GM12878 (cell line): ENCODE results near the gene UBASH3B. TPM values are rescaled to one million over a fixed set of nuclear protein-coding genes. Genes with fewer than 3 reads are reported as not detected.

Experiments used
- ATAC-seq: fragments of 200-7000 bp; cut with Tn5 transposase; 3 replicates; pipeline ENCODE4 v1.9.1; 2020; ENCODE audit warnings: mild to moderate bottlenecking, moderate library complexity
- BruUV-seq: library from RNA; stranded (reverse); fragments of 400-500 nt; replicated peaks from 2 replicates; lab custom pipeline; 2021; lab: Mats Ljungman, UMichigan
- CTCF ChIA-PET: fragments of 300-600 bp; sonication (Branson Sonifier 250); formaldehyde crosslinking; extraction: SDS; loops from one replicate; lab custom pipeline; 2021; ENCODE audit warnings: inconsistent platforms; lab: Yijun Ruan, JAX
- POLR2A ChIA-PET: fragments of 350-600 bp; formaldehyde crosslinking; extraction: SDS; loops from one replicate; lab custom pipeline; 2021; ENCODE audit warnings: inconsistent platforms; lab: Charles Lee
- RAD21 ChIA-PET: fragments of 300-600 bp; sonication (Branson Sonifier 250); formaldehyde crosslinking; loops from one replicate; lab custom pipeline; 2023; ENCODE audit warnings: antibody characterized with exemption; ENCODE audit not compliant: unreplicated experiment; lab: Charles Lee
- SMC1A ChIA-PET: fragments of 300-600 bp; sonication (Branson Sonifier 250); formaldehyde crosslinking; loops from one replicate; lab custom pipeline; 2023; ENCODE audit not compliant: unreplicated experiment, uncharacterized antibody; lab: Charles Lee
- DNase-seq: peaks from one replicate; pipeline ENCODE4 v3.0.0-alpha.2; 2011; ENCODE audit warnings: low read depth, low spot score
- FAIRE-seq: peaks from 3 replicates; lab custom pipeline; 2011; peaks lifted over from hg19 to GRCh38; lab: Jason Lieb, UNC
- H2AFZ ChIP-seq: 2 replicates; pipeline ENCODE4 v1.6.0; 2011; ENCODE audit warnings: low read depth, low read length, control low read depth; ENCODE audit not compliant: control insufficient read depth
- H3K27ac ChIP-seq: 2 replicates; pipeline ENCODE4 v1.5.1; 2011; ENCODE audit warnings: control low read depth; ENCODE audit not compliant: control insufficient read depth, insufficient read depth
- H3K27me3 ChIP-seq, 2 experiments: replicated peaks in 1 of 2; 2 replicates each; pipeline versions ENCODE4 v1.6.0 to v1.6.1; 2011; ENCODE audit warnings: low read length in 1 of 2; ENCODE audit not compliant: control insufficient read depth in 2 of 2, insufficient read depth in 2 of 2
- H3K36me3 ChIP-seq, 2 experiments: 2 replicates each; pipeline ENCODE4 v1.5.1; 2011; ENCODE audit warnings: low read length in 1 of 2; ENCODE audit not compliant: control insufficient read depth in 2 of 2, insufficient read depth in 2 of 2
- H3K4me1 ChIP-seq: 2 replicates; pipeline ENCODE4 v1.6.1; 2011; ENCODE audit warnings: mild to moderate bottlenecking, low read length, moderate library complexity, mixed read lengths; ENCODE audit not compliant: control insufficient read depth, insufficient read depth
- H3K4me2 ChIP-seq: 2 replicates; pipeline ENCODE4 v1.6.0; 2011; ENCODE audit warnings: control low read depth; ENCODE audit not compliant: control insufficient read depth, insufficient read depth
- H3K4me3 ChIP-seq: fragments of 200-600 bp; sonication (generic); 2 replicates; pipeline ENCODE4 v1.5.1; 2016
- H3K79me2 ChIP-seq: 2 replicates; pipeline ENCODE4 v1.6.0; 2011; ENCODE audit warnings: low read length; ENCODE audit not compliant: control insufficient read depth, insufficient read depth
- H3K9ac ChIP-seq: 2 replicates; pipeline ENCODE4 v1.8.0; 2011; ENCODE audit warnings: low read length, control low read depth, mixed read lengths; ENCODE audit not compliant: control insufficient read depth, insufficient read depth
- H3K9me3 ChIP-seq: replicated peaks from 3 replicates; pipeline ENCODE4 v1.5.1; 2011; ENCODE audit warnings: mild to moderate bottlenecking, low read length; ENCODE audit not compliant: control insufficient read depth, insufficient read depth
- H4K20me1 ChIP-seq: 2 replicates; pipeline ENCODE4 v1.6.0; 2011; ENCODE audit not compliant: control insufficient read depth, insufficient read depth
- BCL11A ChIP-seq: IDR thresholded peaks from 2 replicates; pipeline ENCODE4 v1.6.1; 2011; ENCODE audit warnings: low read depth, low read length
- CBFB ChIP-seq: IDR thresholded peaks from 2 replicates; pipeline ENCODE4 v1.6.1; 2016; ENCODE audit warnings: antibody characterized with exemption, low read depth
- CBX5 ChIP-seq: sonication (generic); IDR thresholded peaks from 2 replicates; pipeline ENCODE4 v1.6.1; 2016; ENCODE audit warnings: low read depth, moderate library complexity, mild to moderate bottlenecking, inconsistent platforms
- E2F8 ChIP-seq: fragments of 450-650 bp; IDR thresholded peaks from 2 replicates; pipeline ENCODE4 v1.6.1; 2018; ENCODE audit warnings: mild to moderate bottlenecking, low read depth, moderate library complexity; ENCODE audit not compliant: partially characterized antibody
- ETV6 ChIP-seq, 2 experiments: fragments of 450-650 bp in 1 of 2; IDR thresholded peaks in 1 of 2; conservative IDR thresholded peaks in 1 of 2; 2 replicates each; pipeline ENCODE4 v1.6.1; 2014; ENCODE audit warnings: antibody characterized with exemption in 1 of 2, borderline replicate concordance in 1 of 2, low read depth in 1 of 2, mild to moderate bottlenecking in 1 of 2, moderate library complexity in 1 of 2
- IKZF1 ChIP-seq: fragments of 450-650 bp; conservative IDR thresholded peaks from 2 replicates; pipeline ENCODE4 v1.6.1; 2017; ENCODE audit warnings: antibody characterized with exemption, mild to moderate bottlenecking
- MXI1 ChIP-seq: fragments of 150-350 bp; IDR thresholded peaks from 2 replicates; pipeline ENCODE4 v1.6.1; 2011; ENCODE audit warnings: low read depth, mild to moderate bottlenecking, inconsistent platforms, low read length, improper control_type of control experiment
- MYB ChIP-seq: fragments of 150-350 bp; IDR thresholded peaks from 2 replicates; pipeline ENCODE4 v1.6.1; 2014; ENCODE audit warnings: mild to moderate bottlenecking, low read depth, low read length, borderline replicate concordance
- NR2C2 ChIP-seq: IDR thresholded peaks from 2 replicates; pipeline ENCODE4 v1.6.1; 2011; ENCODE audit warnings: borderline replicate concordance, low read depth; ENCODE audit not compliant: control insufficient read depth, insufficient read length
- RELB ChIP-seq: fragments of 450-650 bp; IDR thresholded peaks from 2 replicates; pipeline ENCODE4 v1.6.1; 2017; ENCODE audit warnings: low read depth, mild to moderate bottlenecking, moderate library complexity
- SIX5 ChIP-seq: IDR thresholded peaks from 2 replicates; pipeline ENCODE4 v1.6.1; 2011; ENCODE audit warnings: mild to moderate bottlenecking, low read depth, low read length, moderate library complexity; ENCODE audit not compliant: severe bottlenecking
- SMAD5 ChIP-seq: IDR thresholded peaks from 2 replicates; pipeline ENCODE4 v1.6.1; 2016; ENCODE audit warnings: antibody characterized with exemption, low read depth
- SMC3 ChIP-seq: IDR thresholded peaks from 2 replicates; pipeline ENCODE4 v1.6.1; 2011; ENCODE audit warnings: low read length, improper control_type of control experiment, borderline replicate concordance
- SUZ12 ChIP-seq: fragments of 200-600 bp; sonication (generic); IDR thresholded peaks from one replicate; pipeline ENCODE4 v1.6.1; 2018; ENCODE audit warnings: antibody characterized with exemption, mild to moderate bottlenecking; ENCODE audit not compliant: unreplicated experiment
- TBL1XR1 ChIP-seq: IDR thresholded peaks from 2 replicates; pipeline ENCODE4 v1.6.1; 2012; ENCODE audit warnings: low read depth, low read length, improper control_type of control experiment
- USF1 ChIP-seq: IDR thresholded peaks from 2 replicates; pipeline ENCODE4 v1.6.1; 2011; ENCODE audit warnings: borderline replicate concordance, low read depth, mild to moderate bottlenecking, moderate library complexity, mixed read lengths, low read length; ENCODE audit not compliant: insufficient read depth; ENCODE audit errors: extremely low read length
- ZBED1 ChIP-seq: IDR thresholded peaks from 2 replicates; pipeline ENCODE4 v1.6.1; 2016; ENCODE audit warnings: borderline replicate concordance
- ZNF217 ChIP-seq: fragments of 450-650 bp; IDR thresholded peaks from 2 replicates; pipeline ENCODE4 v1.6.1; 2017; ENCODE audit warnings: antibody characterized with exemption, mild to moderate bottlenecking
- ZNF384 ChIP-seq: IDR thresholded peaks from 2 replicates; pipeline ENCODE4 v1.6.1; 2012; ENCODE audit warnings: low read depth, mild to moderate bottlenecking, low read length, improper control_type of control experiment, borderline replicate concordance
- WGBS: methylation state at CpG from one replicate; pipeline ENCODE4 v1.1.6; 2016; ENCODE audit warnings: low lambda C conversion rate; ENCODE audit not compliant: insufficient replicate concordance, insufficient coverage; ENCODE audit errors: missing lambda C conversion rate; 5-methylcytosine and 5-hydroxymethylcytosine counted together
- in situ Hi-C: fragments of 300-500 bp; cut with MboI; formaldehyde crosslinking; loops from 9 replicates; pipeline ENCODE4 v1.14.3; 2018; ENCODE audit warnings: mixed read lengths
- intact Hi-C: fragments of 100-400 bp; cut with micrococcal nuclease; formaldehyde crosslinking; loops from one replicate; pipeline ENCODE4 v1.14.2; 2022; ENCODE audit not compliant: unreplicated experiment
- polyA plus RNA-seq, 11 experiments: library from polyadenylated mRNA; depleted of rRNA in 4 of 11; unstranded in 6 of 11; stranded (reverse) in 5 of 11; fragments of >200 nt; fragmentation: Nextera tagmentation in 4 of 11; fragmentation: Illumina TruSeq in 1 of 11; extraction: Ambion mirVana in 4 of 11; extraction: Trizol in 1 of 11; gene quantifications; 1 replicate in 1 of 11; 2 replicates in 10 of 11; pipeline versions ENCODE4 v1.2.1 to v1.2.3, GENCODE V29; 2011 to 2016; ENCODE audit warnings: inconsistent platforms in 2 of 11, missing spikeins in 2 of 11, low read depth in 1 of 11
- total RNA-seq, 4 experiments: library from RNA; depleted of rRNA in 3 of 4; stranded (reverse); fragments of >200 nt in 3 of 4; fragmentation: Illumina TruSeq in 1 of 4; extraction: Trizol in 1 of 4; gene quantifications; 2 replicates each; pipeline versions ENCODE4 v1.2.1 to v1.2.3, GENCODE V29; 2013 to 2021

The UBASH3B gene
- total and polyA plus RNA-seq, 10 of the 15 experiments (the other 5 are each of a cell fraction or from before 2014, with no cell fraction given): 0.18 to 3.3 (median 0.57) TPM

GRCh38 chr11:122663764-122664163 lies 8.2 kb downstream of the UBASH3B start (continued):
- TF ChIP-seq TBL1XR1 (no peak), SIX5 (no peak), BCL11A (no peak)
- TF ChIP-seq, all 136 proteins: peak for 0

- TF ChIP-seq SMAD5: no peak
- TF ChIP-seq NR2C2: no peak
- TF ChIP-seq ZNF384: no peak
- no peak for TF ChIP-seq RELB
- no peak for TF ChIP-seq MYB
- TF ChIP-seq USF1: no peak
- TF ChIP-seq E2F8: no peak
- TF ChIP-seq IKZF1: no peak
- no peak for TF ChIP-seq CBFB
- no peak for TF ChIP-seq ETV6 (conservative IDR thresholded peaks at IDR 0.05 in 1 of 2, IDR thresholded peaks at IDR 0.05 in 1 of 2; ENCODE audit: borderline replicate concordance in 1 of 2, low read depth in 1 of 2)
- no peak for TF ChIP-seq ZBED1
- TF ChIP-seq CBX5: no peak
- no peak for TF ChIP-seq SMC3
- TF ChIP-seq SUZ12: no peak
- no peak for TF ChIP-seq ZNF217
- no peak for TF ChIP-seq MXI1
- RAD21 ChIA-PET: no interaction called here
- Histone ChIP-seq H3K27me3 (peaks cover 0 to 4% of the 10 kb centered on the region in 2 experiments; a peak in 3 of 4 replicates), H3K36me3 (no peaks in the 10 kb centered on the region), H3K4me1 (peaks cover 11% of the 10 kb centered on the region), H3K9me3 (no peaks in the 10 kb centered on the region; the same call in 2 of the 3 replicates), H3K4me3 (no peak overlapping the region), H3K9ac (no peak overlapping the region), H3K4me2 (no peak overlapping the region), H3K79me2 (no peaks in the 10 kb centered on the region), H2AFZ (no peak overlapping the region), H4K20me1 (peaks cover 4% of the 10 kb centered on the region; the same call in 1 of the 2 replicates), H3K27ac (no peak overlapping the region)
- WGBS: 8% methylated on average over 1 of the region's 1 CpG
- ATAC-seq (no peak), DNase-seq (no peak), FAIRE-seq (no peak)
- BruUV-seq: no TSS peak
- intact Hi-C loops (no loop called here), in situ Hi-C loops (no loop called here)
- SMC1A ChIA-PET: no interaction called here
- CTCF ChIA-PET: no interaction called here
- POLR2A ChIA-PET: no interaction called here
Observed at GRCh38 chr11:122664188-122664587, 8.7 kb downstream of the UBASH3B start.
